Measurements from ENCODE around the gene UHRF2. TPM values are rescaled to one million over a fixed set of nuclear protein-coding genes. Genes with fewer than 3 reads are reported as not detected.
"Not testable (repeated sequence)": the region's sequence is repeated elsewhere in the genome, so short reads cannot be mapped to it uniquely, and the experiment has no call there.

Gene UHRF2, protein sequence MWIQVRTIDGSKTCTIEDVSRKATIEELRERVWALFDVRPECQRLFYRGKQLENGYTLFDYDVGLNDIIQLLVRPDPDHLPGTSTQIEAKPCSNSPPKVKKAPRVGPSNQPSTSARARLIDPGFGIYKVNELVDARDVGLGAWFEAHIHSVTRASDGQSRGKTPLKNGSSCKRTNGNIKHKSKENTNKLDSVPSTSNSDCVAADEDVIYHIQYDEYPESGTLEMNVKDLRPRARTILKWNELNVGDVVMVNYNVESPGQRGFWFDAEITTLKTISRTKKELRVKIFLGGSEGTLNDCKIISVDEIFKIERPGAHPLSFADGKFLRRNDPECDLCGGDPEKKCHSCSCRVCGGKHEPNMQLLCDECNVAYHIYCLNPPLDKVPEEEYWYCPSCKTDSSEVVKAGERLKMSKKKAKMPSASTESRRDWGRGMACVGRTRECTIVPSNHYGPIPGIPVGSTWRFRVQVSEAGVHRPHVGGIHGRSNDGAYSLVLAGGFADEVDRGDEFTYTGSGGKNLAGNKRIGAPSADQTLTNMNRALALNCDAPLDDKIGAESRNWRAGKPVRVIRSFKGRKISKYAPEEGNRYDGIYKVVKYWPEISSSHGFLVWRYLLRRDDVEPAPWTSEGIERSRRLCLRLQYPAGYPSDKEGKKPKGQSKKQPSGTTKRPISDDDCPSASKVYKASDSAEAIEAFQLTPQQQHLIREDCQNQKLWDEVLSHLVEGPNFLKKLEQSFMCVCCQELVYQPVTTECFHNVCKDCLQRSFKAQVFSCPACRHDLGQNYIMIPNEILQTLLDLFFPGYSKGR
- total RNA-seq: 10 to 100 TPM; 57.0 to 60.1 TPM

DNA sequence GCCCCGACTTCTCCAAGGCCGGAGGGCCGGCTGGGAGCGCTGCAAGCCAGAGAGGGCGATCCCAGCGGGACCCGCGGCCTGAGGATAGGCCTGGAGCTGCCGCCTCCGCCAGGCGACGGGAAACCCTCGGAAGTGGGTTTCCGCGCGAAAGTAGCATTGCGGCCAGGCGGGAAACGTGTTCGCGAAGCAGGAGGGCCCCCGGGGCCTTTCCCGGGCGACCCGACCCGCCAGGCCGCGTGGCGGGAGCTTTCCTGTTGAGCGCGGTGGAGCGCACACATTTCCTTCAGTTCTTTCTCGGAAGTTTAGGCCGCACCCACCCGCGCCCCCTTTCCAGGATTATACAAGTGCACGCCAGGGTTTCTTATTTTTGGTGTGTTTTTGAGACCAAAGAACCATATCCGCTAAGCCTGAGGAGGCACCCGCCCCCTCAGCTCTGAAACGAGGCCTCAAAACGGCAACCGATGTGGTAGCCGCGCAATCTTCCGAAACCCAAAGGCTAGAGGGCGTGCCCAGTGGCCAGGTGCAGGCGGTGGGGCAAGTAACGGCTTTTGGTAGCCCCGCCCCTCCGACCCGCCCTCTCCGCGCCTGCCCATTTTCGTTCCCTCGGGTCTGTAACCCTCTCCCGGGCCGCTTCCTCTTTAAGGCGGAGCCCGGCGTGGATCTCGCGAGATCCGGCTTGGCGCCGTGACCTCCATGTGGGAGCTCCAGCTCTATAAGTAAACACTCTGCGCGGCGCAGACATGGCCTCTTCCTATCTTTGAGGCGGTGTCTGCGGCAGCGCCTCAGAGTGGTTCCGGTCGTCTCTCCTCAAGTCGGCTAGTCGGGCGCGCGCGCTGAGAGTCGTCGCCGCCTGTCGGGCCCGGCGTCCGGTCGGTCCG, at the start of gene UHRF2:
UHRF2 (plus strand) TSS at position 713 of the 878 bp plus-strand sequence. CDS start 292 bp downstream, outside the sequence.
- Mint-ChIP-seq H3K27ac (peak within 1 kb of the TSS; percentile 95), H3K9me3 (no peaks in the 10 kb centered on the region), H3K4me3 (peak within 1 kb of the TSS; percentile 83), H3K36me3 (ENCODE audit: low read depth) (peaks cover 26% of the 10 kb centered on the region), H3K27me3 (peaks cover 2% of the 10 kb centered on the region), H3K4me1 (ENCODE audit: low read depth) (peaks cover 27% of the 10 kb centered on the region)
- TF ChIP-seq, protein P1, sequence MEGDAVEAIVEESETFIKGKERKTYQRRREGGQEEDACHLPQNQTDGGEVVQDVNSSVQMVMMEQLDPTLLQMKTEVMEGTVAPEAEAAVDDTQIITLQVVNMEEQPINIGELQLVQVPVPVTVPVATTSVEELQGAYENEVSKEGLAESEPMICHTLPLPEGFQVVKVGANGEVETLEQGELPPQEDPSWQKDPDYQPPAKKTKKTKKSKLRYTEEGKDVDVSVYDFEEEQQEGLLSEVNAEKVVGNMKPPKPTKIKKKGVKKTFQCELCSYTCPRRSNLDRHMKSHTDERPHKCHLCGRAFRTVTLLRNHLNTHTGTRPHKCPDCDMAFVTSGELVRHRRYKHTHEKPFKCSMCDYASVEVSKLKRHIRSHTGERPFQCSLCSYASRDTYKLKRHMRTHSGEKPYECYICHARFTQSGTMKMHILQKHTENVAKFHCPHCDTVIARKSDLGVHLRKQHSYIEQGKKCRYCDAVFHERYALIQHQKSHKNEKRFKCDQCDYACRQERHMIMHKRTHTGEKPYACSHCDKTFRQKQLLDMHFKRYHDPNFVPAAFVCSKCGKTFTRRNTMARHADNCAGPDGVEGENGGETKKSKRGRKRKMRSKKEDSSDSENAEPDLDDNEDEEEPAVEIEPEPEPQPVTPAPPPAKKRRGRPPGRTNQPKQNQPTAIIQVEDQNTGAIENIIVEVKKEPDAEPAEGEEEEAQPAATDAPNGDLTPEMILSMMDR (IDR thresholded peaks at IDR 0.05): no peak
- ChIA-PET POLR2A (interaction anchor here (0.6 to 5.0 kb wide), 24 partner anchors 8 to 1832 kb away, joined by 3 to 48 read pairs (median 4); partner anchors contain the start of gene KDM4C), CTCF (interaction anchor here (0.8 to 2.1 kb wide), 5 partner anchors 13 to 97 kb away, joined by 3 to 11 read pairs (median 3); no protein-coding TSS in a partner anchor)
- ATAC-seq (peak; percentile 92), DNase-seq (peak; percentile 100)
- intact Hi-C loops (cut with micrococcal nuclease): loop anchor here (5.0 to 10.0 kb wide), 2 partner anchors 58 to 270 kb away; no protein-coding TSS in a partner anchor

DNA sequence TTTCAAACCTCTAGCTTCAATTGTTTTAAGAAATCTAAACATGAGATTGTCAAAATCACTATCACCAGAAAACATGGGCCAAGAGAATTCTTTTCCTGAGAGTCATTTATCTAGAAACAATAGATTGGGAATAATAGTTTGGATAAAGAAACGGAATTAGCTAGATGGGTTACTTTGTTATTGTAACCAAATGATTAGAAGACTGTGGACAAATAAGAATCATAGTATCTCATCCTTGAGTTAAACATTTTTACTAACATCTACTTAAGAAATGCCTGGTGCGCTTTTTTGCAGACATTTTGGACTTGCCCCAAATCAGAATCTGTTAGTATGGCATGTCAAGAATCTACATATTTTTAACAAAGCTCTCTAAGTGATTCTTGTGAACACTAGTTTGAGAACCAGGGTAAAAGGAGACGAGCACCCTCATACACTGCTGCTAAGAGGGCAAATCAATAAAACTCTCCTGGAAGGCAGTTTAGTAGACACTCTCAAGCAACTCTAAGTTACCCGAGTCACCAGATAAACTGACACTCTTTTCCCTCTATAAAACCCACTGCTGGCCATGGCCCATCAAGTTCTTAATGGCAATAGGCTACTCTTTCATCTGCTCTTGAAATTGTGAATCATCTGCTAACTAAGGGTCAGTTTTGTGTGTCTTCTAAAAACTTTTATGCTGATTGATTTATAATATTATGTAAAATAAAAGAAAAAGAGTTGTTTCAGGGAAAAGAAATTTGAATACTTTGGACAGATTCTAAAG, 45.7 kb upstream of the UHRF2 start:
- Mint-ChIP-seq H3K4me3 (no peak overlapping the region), H3K36me3 (ENCODE audit: low read depth) (no peaks in the 10 kb centered on the region), H3K9me3 (peaks cover 9% of the 10 kb centered on the region), H3K27ac (no peak overlapping the region), H3K4me1 (ENCODE audit: low read depth) (no peaks in the 10 kb centered on the region), H3K27me3 (no peaks in the 10 kb centered on the region)
- ATAC-seq (no peak), DNase-seq (no peak)
- POLR2A ChIA-PET: no interaction called here
- TF ChIP-seq, protein P1 (IDR thresholded peaks at IDR 0.05): no peak
- intact Hi-C loops (cut with micrococcal nuclease): no loop called here
- CTCF ChIA-PET: interaction anchor here (1.1 to 1.4 kb wide), 3 partner anchors 11 to 15 kb away, joined by 3 read pairs; no protein-coding TSS in a partner anchor

DNA sequence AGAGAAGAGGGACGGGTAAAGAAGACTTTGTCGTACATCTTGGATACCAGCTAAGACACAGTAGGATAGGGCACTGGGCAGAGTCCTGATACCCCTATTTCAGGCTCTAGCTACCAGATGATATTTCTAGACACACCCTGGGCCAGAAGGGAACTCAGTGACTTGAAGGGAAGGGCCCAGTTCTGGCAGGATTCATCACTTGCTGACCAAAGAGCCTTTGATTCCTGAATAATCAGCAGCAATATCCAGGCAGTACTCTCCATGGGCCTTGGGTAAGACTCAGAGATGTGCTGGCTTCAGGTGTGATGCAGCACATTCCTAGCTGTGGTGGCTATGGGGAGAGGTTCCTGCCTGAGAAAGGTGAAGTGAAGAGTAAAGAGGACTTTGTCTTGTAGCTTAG, 44.2 kb upstream of the UHRF2 start:
- ChIA-PET CTCF (interaction anchor here (1.3 kb wide), 1 partner anchor 16 kb away, joined by 3 read pairs; no protein-coding TSS in a partner anchor), POLR2A (interaction anchor here (0.6 kb wide), 1 partner anchor 323 kb away, joined by 3 read pairs; no protein-coding TSS in a partner anchor)
- TF ChIP-seq, protein P1 (IDR thresholded peaks at IDR 0.05): no peak
- no peak overlapping the region for H3K27ac Mint-ChIP-seq
- no peak for ATAC-seq
- H3K4me1 Mint-ChIP-seq (ENCODE audit: low read depth): no peaks in the 10 kb centered on the region
- peaks cover 11% of the 10 kb centered on the region for H3K9me3 Mint-ChIP-seq
- no peaks in the 10 kb centered on the region for H3K27me3 Mint-ChIP-seq
- H3K4me3 Mint-ChIP-seq: no peak overlapping the region
- intact Hi-C loops (cut with micrococcal nuclease): no loop called here
- DNase-seq: no peak
- H3K36me3 Mint-ChIP-seq (ENCODE audit: low read depth): peaks cover 2% of the 10 kb centered on the region

DNA sequence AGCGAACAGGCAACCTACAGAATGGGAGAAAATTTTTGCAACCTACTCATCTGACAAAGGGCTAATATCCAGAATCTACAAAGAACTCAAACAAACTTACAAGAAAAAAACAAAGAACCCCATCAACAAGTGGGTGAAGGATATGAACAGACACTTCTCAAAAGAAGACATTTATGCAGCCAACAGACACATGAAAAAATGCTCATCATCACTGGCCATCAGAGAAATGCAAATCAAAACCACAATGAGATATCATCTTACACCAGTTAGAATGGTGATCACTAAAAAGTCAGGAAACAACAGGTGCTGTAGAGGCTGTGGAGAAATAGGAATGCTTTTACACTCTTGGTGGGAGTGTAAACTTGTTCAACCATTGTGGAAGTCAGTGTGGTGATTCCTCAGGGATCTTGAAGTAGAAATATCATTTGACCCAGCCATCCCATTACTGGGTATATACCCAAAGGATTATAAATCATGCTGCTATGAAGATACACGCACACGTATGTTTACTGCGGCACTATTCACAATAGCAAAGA, 31.5 kb upstream of the UHRF2 start:
- DNase-seq; CTCF ChIA-PET; POLR2A ChIA-PET; H3K4me3 Mint-ChIP-seq; H3K9me3 Mint-ChIP-seq; H3K36me3 Mint-ChIP-seq (ENCODE audit: low read depth); H3K27me3 Mint-ChIP-seq; intact Hi-C loops (cut with micrococcal nuclease); H3K4me1 Mint-ChIP-seq (ENCODE audit: low read depth); ATAC-seq; H3K27ac Mint-ChIP-seq: not testable (repeated sequence)

All from activated CD8-positive, alpha-beta T cell treated with anti-CD3 and anti-CD28 coated beads for 36 hours (primary cell).